ENCODE results near the gene ADAMTSL1. TPM values are rescaled to one million over a fixed set of nuclear protein-coding genes. Genes with fewer than 3 reads are reported as not detected.

The ADAMTSL1 gene
- total RNA-seq, 4 donors from 2014 or later, result 2.8 to 26.4 (median 9.4) TPM

GRCh38 chr9:18911714-18912342 is 437.9 kb downstream of the ADAMTSL1 start:
- TF ChIP-seq POLR2A (IDR thresholded peaks at IDR 0.05) (no peak), CTCF (IDR thresholded peaks at IDR 0.05) (no peak)
- Histone ChIP-seq H3K4me1 (no peaks in the 10 kb centered on the region), H3K9me3 (no peaks in the 10 kb centered on the region), H3K36me3 (no peaks in the 10 kb centered on the region), H3K4me3 (no peak overlapping the region), H3K27ac (no peak overlapping the region), H3K27me3 (no peaks in the 10 kb centered on the region)
- no peak for DNase-seq

GRCh38 chr9:18920141-18921084 is 446.5 kb downstream of the ADAMTSL1 start:
- Histone ChIP-seq H3K4me1 (no peaks in the 10 kb centered on the region), H3K27ac (no peak overlapping the region), H3K36me3 (no peaks in the 10 kb centered on the region), H3K4me3 (no peak overlapping the region), H3K9me3 (no peaks in the 10 kb centered on the region), H3K27me3 (no peaks in the 10 kb centered on the region)
- no peak for TF ChIP-seq CTCF (IDR thresholded peaks at IDR 0.05)
- no peak for TF ChIP-seq POLR2A (IDR thresholded peaks at IDR 0.05)
- DNase-seq, result no peak

GRCh38 chr9:18921366-18922075 is 447.6 kb downstream of the ADAMTSL1 start:
- no peak for DNase-seq
- no peak overlapping the region for H3K4me3 ChIP-seq

GRCh38 chr9:18922161-18922885 is 448.4 kb downstream of the ADAMTSL1 start:
- Histone ChIP-seq H3K36me3 (no peaks in the 10 kb centered on the region), H3K9me3 (no peaks in the 10 kb centered on the region), H3K4me1 (no peaks in the 10 kb centered on the region), H3K27ac (no peak overlapping the region), H3K4me3 (no peak overlapping the region), H3K27me3 (no peaks in the 10 kb centered on the region)
- no peak for TF ChIP-seq CTCF (IDR thresholded peaks at IDR 0.05)
- no peak for TF ChIP-seq POLR2A (IDR thresholded peaks at IDR 0.05)
- DNase-seq, result no peak

More at GRCh38 chr9:18921366-18922075, 447.6 kb downstream of the ADAMTSL1 start:
- Histone ChIP-seq H3K9me3 (no peaks in the 10 kb centered on the region), H3K27me3 (no peaks in the 10 kb centered on the region), H3K4me1 (no peaks in the 10 kb centered on the region), H3K36me3 (no peaks in the 10 kb centered on the region), H3K27ac (no peak overlapping the region)
- TF ChIP-seq CTCF (IDR thresholded peaks at IDR 0.05) (no peak), POLR2A (IDR thresholded peaks at IDR 0.05) (no peak)

GRCh38 chr9:18923167-18923566 is 449.2 kb downstream of the ADAMTSL1 start:
- Histone ChIP-seq H3K9me3 (no peaks in the 10 kb centered on the region), H3K36me3 (no peaks in the 10 kb centered on the region), H3K27ac (no peak overlapping the region), H3K27me3 (no peaks in the 10 kb centered on the region), H3K4me3 (no peak overlapping the region), H3K4me1 (no peaks in the 10 kb centered on the region)
- DNase-seq, result no peak
- TF ChIP-seq CTCF (IDR thresholded peaks at IDR 0.05), result no peak
- no peak for TF ChIP-seq POLR2A (IDR thresholded peaks at IDR 0.05)
